Activated CD4-positive, CD25-positive, alpha-beta regulatory T cell (primary cell): ENCODE results near the gene GNAQ.
"Not testable (repeated sequence)": the region's sequence is repeated elsewhere in the genome, so short reads cannot be mapped to it uniquely, and the experiment has no call there.

Source experiments
- DNase-seq, 4 experiments: peaks; one replicate each; lab custom pipeline; 2025; lab: John Stamatoyannopoulos, UW

GNAQ gene

DNA sequence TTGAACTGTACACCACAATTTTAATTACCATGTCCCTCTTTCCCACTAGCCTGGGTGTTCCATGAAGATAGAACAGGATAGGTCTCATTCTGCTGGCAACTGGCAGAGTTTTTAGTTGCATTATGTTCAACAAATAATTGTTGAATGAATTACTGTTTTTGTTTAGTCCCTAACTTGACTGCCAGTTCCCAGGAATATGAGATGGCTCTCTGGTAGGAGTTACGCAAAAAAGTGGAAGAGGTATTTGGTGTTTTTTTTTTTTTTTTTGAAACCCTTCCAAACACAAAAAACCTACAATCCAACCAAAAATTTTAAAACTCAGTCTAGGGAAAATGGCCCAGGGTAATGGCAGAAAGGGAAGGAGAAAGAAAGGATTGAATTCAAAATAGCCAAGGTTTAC lies 153.6 kb downstream of the GNAQ start:
- DNase-seq, result no peak

DNA sequence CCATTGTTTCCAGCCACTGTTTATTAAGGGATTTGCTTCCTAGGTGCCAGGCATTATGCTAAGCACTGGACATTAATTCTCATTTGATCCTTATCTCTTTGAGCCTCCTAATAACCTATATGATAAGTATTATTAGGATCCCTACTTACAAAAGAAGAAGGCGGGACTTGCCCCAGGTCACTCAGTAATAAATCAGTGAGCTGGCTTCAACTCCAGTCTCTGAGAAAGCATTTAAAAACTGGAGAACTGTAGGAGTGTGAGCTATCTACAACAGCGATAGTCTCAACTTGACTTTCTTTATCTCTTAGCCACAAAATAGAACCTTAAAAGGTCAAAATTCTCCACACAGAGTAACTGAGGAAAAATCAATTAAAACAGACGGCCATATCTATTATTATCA lies 155.0 kb downstream of the GNAQ start:
- DNase-seq, result no peak

DNA sequence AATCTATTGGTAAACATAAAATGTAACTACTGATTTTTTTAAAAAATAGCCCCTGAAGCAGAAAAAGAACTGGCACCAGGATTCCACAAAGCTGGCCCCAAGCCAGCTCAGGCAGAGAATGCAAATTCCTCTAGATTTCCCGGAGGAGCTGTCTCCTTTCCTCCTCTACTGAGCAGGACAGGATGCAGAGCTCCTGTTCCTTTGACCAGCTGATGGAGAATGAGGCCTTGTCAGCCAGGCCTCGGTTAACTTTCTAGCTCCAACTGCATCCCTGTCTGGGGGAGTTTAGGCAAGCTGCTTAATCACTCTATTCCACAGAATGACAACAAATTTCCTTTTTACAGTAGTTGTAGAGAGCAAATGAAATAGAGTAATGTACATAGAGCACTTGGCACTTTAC lies 155.5 kb downstream of the GNAQ start:
- DNase-seq, result no peak

DNA sequence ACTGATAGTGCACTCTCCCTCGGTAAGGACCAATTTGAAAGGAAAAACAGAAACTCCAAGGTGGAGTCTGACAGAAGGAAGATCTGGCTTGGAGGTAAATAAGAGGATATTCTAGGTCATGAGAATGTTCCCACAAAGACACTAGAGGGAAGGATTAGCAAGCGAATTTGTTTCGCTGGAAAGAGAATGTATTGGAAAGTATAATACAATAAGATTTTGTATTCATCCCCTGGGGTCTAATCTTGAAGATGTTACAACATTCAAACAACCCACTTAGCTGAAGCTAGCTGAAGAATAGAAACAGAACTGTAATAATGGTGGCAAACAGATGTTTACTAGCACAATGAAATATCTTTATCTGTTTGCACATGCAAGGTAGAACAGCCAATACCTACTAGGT lies 158.7 kb downstream of the GNAQ start:
- no peak for DNase-seq

DNA sequence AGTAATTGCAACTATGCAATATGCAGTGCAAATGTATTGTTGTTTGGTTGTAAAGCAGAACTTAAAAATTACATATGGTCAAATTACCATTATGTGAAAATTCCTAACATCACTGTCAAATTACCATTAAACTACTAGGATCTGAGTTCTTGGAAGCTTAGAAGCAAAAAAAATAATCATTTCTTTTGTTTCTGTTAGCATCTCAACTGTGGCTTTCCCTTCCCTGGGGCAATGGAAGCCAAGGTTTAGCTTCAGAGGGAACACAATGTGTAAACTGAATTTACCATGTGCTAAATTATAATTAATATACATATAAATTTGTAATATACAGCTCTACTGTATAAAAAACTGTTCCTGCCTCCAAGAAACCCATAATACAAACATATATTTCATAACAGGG lies 159.4 kb downstream of the GNAQ start:
- DNase-seq, result no peak

DNA sequence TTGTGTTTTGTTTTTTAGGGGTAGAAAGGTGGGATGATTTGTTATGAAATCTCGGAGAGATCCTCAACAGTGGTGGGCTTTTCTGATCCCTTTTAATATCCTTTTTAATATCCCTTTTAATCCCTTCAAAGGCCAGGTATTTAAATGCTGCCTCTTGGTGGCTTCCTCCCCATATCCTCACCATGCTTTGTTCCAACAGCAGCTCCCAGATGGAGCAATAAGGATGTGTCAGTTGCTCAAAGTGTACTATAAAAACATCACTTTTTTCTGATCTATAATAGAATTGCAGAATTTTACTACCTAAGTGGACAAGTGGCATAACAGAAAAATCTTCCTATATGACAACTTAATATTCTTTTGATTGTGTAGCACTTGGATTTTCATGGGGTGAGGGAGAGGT lies 160.1 kb downstream of the GNAQ start:
- DNase-seq, result no peak

DNA sequence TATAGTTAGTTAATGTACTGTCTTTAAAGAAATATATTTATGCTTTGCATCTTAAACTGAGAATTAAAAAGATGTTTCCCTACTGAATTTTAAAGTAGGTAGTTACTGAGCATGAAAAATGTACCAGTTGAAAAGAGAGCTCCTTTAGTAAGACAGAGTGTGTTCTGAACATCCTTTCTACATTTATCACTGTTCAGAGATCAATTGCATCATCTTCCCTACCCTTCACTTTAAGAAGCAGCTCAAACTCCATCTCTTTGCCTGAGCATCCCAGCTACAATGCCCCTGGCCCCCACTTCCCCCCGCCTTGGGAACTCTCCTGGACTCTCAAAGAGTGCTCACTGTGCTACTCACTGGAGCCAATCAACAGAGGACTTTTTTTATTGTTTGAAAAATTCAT lies 164.7 kb downstream of the GNAQ start:
- DNase-seq, result no peak

DNA sequence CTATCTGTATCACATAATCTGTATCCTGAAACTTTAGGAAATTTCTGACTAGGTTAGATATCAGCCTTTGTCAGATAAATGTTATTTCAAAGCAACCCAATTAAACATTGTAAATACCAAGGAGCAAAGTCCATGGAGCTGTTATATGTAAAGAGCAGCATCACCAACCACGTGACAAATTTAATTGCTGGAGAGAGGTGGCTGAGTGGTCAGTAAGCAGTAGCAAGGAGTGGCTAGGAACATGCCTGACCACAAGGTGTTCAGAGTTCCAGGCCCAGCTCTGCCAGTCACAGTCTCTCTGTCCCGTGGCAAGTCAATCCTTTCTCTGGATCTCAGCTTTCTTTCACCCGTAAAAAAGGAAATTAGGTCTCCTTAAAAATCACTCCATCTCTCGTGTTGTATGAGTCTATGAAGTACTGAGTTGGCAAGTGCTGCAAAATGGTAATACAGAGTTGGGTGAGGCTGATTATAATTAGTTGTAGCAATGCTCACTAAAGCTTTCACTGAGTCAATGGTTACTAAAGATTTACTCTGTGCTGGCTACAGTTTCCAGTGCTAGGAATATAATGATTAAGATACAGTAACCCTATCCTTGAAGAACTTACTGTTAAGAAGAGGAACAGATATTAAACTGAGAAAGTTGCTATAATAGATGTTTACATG lies 166.1 kb downstream of the GNAQ start:
- DNase-seq, result no peak

DNA sequence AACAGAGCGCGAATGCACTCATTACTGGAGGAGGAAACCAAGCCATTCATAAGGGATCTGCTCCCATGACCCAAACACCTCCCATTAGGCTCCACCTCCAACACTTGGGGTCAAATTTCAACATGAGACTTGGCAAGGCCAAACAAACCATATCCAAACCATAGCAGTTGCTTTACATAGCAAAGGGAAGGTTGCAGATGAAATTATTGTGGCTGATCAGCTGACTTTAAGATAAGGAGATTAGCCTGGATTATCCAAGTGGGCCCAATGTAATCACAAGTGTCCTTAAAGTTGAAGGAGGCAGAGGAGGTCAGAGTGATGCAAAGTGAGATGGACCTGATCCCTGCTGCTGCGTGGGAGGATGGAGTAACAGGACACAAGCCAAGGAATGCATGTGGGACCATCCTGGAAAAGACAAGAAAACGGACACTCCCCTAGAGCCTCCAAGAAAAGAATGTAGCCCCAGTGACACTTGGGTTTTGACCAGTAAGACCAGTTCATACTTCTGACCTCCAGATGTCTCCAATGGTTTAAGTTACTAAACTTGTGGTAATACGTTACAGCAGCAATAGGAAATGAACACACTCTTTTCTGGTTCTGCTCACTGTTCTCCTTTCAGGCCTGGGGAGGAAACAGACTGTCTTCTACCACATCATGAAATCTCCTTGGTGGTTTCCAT lies 167.3 kb downstream of the GNAQ start:
- DNase-seq, result no peak

DNA sequence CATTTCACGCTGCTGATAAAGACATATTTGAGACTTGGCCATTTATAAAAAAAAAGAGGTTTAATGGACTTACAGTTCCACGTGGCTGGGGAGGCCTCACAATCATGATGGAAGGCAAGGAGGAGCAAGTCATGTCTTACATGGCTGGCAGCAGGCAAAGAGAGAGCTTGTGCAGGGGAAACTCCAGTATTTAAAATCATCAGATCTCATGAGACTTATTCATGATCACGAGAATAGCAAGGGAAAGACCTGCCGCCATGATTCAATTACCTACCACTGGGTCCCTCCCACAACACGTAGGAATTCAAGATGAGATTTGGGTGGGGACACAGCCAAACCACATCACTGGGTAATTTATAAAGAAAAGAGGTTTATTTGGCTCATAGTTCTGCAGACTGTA lies 168.0 kb downstream of the GNAQ start:
- not testable (repeated sequence) for DNase-seq

DNA sequence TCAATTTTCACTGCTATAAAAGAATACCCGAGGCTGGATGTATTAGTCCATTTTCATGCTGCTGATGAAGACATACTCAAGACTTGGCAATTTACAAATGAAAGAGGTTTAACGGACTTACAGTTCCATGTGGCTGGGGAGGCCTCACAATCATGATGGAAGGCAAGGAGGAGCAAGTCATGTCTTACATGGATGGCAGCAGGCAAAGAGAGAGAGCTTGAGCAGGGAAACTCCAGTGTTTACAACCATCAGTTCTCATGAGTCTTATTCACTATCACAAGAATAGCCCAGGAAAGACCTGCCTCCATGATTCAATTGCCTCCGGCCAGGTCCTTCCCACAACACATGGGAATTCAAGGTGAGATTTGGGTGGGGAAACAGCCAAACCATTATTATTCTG lies 170.7 kb downstream of the GNAQ start:
- not testable (repeated sequence) for DNase-seq

DNA sequence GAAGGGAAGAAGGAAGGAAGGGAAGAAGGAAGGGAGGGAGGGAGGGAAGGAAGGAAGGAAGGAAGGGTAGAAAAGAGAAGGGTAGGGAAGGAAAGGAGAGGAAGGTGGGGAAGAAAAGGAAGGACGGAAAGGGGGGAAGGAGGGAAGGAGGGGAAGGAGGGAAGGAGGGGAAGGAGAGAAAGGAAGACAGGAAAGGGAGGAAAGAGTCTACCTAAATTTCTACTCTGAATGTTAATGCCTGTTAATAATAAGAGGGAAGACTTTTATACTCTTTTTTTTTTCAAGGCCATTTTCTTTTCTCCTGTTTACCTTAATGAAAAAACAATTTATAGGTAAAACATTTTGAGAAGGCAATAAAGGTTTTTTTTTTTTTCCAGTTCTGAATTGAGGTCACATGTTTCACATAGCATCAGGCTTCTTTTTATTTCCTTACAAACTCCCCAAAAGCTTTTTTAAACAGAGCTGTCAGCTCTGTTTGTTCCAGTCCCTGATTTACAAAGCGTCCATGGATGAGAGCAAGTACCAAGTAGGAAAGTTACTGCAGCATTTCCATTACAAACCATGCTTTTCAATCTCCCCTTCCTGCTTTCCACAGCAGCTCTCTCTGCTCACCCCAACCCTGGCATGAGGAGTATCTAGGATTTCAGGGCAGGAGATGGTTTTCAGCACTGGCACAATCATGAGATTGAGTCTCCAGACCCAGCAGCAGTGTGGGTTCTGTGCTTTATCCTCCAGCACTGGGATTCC lies 173.9 kb downstream of the GNAQ start:
- no peak for DNase-seq

DNA sequence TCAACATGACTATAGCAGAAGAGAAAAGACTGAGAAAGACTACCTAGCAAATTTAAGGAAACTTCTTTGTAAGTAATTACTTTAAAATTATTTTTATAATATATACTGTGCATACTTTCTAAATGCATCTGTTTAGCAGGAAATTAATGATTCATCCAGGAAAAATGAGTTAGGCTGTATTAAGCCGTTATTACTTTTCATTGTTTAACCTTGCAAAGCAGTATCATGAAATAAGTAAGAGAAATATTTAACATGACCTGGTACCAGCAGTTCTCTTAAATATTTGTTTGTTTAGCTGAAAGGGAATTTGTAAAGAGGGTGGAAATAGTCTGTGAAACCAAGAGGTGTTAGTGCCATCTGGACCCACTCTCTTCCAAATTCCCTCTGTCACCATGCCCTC lies 175.0 kb downstream of the GNAQ start:
- DNase-seq, result no peak

DNA sequence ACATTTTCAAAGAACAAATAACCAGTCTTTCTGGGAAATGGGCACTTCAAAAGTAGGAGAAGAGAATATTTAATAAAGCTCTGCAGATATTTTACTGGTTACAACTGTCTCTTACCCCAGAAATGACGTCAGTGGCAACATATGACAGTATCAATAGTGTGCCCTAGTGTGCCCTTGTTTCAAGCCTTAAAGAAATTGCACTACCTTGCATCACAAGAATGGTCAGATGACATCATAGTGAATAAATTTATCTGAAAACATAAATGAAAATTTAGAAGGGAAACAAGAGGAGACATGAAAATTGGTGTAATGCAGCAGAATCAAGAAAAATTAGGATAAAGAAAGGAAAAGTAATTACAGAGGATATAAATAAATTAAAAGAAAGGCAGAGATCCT lies 176.7 kb downstream of the GNAQ start:
- DNase-seq, result no peak

DNA sequence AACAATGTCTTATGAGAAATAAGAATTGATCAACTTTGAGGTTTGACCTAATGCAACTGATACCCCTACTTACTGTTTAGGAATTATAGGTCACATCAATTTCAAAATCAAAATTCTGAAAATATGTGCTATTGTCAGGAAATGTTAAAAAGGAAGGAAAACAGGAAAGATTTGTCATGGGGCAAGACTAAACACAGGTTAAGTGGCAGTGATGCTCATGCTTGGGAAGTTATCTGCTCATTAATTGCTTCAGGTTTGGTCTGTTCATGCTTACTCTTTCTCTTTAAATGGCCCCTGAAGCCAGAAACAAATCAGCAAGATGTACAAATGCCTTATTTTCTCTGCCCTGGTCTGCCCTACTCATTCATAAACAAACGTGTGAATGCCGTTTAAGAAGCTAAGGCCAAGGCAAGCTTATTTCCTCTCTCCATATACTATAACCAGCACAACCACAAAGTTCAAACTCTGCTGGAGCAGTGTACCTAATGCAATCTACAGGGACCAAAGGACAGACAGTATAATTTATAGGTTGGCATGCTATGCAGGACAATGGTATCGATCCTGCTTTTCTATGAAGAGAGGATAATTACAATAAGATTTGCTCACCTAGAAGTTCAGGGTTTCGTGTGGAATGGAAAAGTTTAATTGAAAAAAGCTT lies 177.2 kb downstream of the GNAQ start:
- no peak for DNase-seq

DNA sequence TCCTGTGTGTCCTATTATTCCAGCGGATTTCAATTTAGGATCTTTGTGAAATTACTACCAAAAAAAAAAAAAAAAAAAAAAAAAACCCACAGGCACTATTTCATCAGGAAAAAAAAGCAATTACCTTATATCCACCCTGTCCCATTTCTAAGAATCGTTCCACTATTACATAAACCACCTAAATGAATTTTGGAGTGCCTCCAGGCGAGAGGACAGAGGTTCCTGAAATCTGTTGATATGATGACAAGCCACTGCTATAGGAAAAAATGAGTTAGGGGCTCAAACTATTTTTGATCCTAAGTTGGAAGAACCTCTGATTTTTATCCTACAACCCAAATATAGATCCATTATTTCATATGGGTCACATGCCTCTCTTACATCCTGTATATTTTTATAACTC lies 177.9 kb downstream of the GNAQ start:
- no peak for DNase-seq

DNA sequence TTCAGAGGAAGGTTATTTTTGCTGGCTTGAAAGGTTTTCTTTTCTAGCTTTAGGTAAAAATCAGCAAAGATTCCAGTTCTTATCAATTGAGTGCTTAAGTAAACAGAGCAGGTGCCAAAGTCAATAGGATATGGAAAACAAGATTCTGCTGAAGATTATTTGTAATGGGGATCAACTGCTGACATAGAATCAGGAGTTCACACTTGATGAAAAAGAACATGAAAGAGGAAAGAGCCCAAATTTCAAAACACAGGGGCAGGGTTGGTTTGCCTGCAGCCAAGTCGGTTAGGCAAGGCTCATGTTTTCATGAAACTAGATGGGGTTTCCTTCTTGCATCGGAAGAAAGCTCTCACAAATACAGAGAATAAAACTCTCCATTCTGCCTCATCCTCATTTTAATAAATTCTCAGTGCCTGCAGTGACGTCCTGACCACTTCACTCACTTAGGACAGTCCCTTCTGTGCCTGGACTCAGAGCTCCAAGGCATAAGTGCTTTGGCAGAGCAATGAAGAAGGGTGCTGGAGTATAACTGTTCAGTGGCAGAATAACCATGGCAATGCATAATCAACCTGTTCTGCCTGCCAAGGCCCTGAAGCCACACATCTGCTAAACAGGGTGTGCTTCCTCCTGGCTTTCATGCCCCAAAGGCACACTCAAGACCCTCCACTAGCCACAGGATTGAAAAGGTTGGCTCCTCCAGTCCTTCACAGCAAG lies 179.6 kb downstream of the GNAQ start:
- DNase-seq, result no peak

DNA sequence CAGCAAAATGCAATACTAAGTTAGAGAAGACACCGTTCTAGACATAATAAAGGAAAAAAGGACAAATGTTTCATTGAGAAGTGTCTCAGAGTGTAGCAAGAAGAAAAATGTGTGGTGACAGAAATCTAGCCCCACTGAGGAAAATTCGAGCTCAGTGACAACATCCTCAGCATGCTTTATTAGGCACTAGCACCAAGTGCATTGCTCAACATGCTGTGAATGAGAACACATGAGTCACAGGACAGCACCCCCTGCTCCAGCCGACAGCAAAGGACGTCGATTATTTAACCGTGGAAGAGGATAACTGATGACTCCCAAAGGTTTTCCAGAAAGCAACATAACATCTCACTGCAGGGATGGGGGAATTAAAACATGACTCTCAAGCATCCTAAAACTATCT lies 182.7 kb downstream of the GNAQ start:
- no peak for DNase-seq

DNA sequence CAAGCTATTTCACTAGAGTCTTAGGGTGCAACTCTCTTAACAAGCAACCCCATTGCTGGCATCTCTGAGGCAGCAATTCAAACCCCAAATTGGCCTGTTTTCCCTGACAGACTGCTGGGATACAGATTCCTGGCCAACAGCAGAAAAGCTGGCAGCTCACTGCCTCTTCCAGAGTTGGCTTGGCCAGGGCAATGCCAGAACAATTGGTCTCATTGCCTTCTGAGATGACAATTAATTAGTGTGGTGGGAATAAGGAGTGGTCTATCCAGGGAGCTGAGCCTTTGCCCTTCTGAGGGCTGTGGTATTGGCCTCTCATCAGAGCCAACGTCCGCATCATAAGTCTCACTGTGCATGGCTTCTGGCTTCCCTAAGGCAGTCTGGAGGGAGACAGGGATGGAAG lies 183.2 kb downstream of the GNAQ start:
- no peak for DNase-seq

DNA sequence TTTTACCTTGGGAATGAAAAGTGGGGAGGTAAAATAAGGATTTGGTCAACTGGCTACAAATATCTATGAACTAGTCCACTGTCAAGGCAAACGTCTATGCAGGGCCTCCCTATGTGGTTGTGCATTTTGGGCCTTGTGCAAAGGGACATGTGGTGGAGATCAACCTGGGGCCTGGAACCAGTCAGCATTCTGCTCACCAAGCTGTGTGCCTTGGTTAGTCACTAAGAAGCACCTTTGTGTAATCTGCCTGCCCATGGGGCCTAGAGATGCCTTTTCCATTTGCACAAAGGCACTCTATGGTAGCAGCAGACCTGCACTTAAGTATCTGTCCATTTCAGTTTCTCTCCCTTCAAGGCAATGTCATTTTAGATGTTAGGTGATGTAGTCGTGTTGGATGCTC lies 184.0 kb downstream of the GNAQ start:
- no peak for DNase-seq

DNA sequence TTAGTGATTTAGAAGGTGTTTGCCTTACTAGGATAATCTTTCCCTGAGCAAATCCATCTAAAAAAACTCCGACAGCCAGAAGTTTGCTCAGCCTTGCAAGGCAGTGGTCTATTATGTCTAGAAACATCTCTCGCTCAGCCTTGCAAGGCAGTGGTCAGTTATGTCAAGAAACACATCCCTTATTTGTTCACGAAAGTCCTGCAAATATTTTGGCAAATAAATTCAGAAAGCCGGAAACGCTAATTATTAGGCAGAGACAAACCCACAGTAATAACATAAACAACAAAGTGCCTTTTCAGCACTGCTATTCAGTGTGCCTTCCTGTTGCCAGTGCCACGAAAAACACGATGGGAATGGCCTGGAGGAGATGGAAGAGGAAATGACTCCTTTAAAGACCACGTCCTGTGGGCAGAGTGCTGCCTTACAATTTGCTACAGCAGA lies 184.5 kb downstream of the GNAQ start:
- no peak for DNase-seq

DNA sequence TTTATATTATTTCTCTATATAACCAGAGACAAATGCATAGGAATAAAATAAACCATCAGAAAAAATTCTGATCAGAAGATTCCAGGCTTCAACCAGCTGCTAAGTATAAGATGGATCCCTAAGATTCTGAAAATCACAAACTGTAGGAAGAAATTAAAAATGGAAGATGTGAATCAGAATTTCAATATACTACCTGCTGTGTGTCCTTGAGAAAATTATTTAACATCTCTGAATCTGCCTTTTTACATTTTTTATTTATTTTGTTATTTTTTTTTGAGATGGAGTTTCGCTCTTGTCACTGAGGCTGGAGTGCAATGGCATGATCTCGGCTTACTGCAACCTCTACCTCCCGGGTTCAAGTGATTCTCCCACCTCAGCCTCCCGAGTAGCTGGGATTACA lies 187.2 kb downstream of the GNAQ start:
- DNase-seq, result no peak
